Endothelial cell of umbilical vein (primary cell): ENCODE measurements around the gene S100A10.

ENCODE experiments used
- CTCF ChIP-seq, 2 donors: IDR thresholded peaks; 1 replicate in 1 of 2; 2 replicates in 1 of 2; pipeline ENCODE4 v1.5.1; 2011; ENCODE audit warnings: low read length in 2 of 2, mild to moderate bottlenecking in 2 of 2, moderate library complexity in 2 of 2, control low read depth in 1 of 2, inconsistent platforms in 1 of 2, low read depth in 1 of 2; ENCODE audit not compliant: insufficient read depth in 1 of 2; ENCODE audit errors: extremely low read depth in 1 of 2
- POLR2A ChIP-seq: IDR thresholded peaks from 2 replicates; pipeline ENCODE4 v1.6.1; 2012; ENCODE audit warnings: low read depth, mild to moderate bottlenecking, control low read depth, low read length
- POLR2AphosphoS5 ChIP-seq: IDR thresholded peaks from 2 replicates; pipeline ENCODE4 v1.6.1; 2012; ENCODE audit warnings: low read depth, mild to moderate bottlenecking, control low read depth, low read length, moderate library complexity; ENCODE audit not compliant: insufficient read depth

GRCh38 chr1:151935154-151935553, 58.5 kb downstream of the S100A10 start:
- TF ChIP-seq CTCF (IDR thresholded peaks at IDR 0.05; ENCODE audit: extremely low read depth in 1 of 2, insufficient read depth in 1 of 2, low read depth in 1 of 2, low read length in 2 of 2) (no peak), POLR2AphosphoS5 (no peak), POLR2A (no peak)
